HepG2 (cell line): ENCODE data around the gene RFC2. TPM values are rescaled to one million over a fixed set of nuclear protein-coding genes. Genes with fewer than 3 reads are reported as not detected.

ENCODE experiments used
- BCLAF1 ChIP-seq: fragments of 450-650 bp; IDR thresholded peaks from 2 replicates; pipeline ENCODE4 v1.6.1; 2017; ENCODE audit warnings: mild to moderate bottlenecking
- DNMT1 ChIP-seq: sonication (generic); formaldehyde crosslinking; IDR thresholded peaks from 2 replicates; pipeline ENCODE4 v1.5.1; 2020; ENCODE audit warnings: mild to moderate bottlenecking, missing genetic modification reagents
- FOXK2 ChIP-seq: fragments of 450-650 bp; IDR thresholded peaks from 2 replicates; pipeline ENCODE4 v1.6.1; 2016
- KAT2B ChIP-seq: fragments of 150-350 bp; IDR thresholded peaks from 2 replicates; pipeline ENCODE4 v1.6.1; 2014; ENCODE audit warnings: low read depth, low read length, borderline replicate concordance
- KDM4B ChIP-seq: sonication (generic); formaldehyde crosslinking; IDR thresholded peaks from 2 replicates; pipeline ENCODE4 v1.4.0; 2020; ENCODE audit warnings: missing genetic modification reagents
- MBNL3 ChIP-seq: fragments of 250-450 bp; sonication (Bioruptor Pico); conservative IDR thresholded peaks from 2 replicates; pipeline ENCODE4 v1.8.0; 2022; ENCODE audit warnings: mild to moderate bottlenecking, inconsistent platforms
- MXI1 ChIP-seq: IDR thresholded peaks from 3 replicates; pipeline ENCODE4 v1.6.1; 2012; ENCODE audit warnings: low read depth, low read length, inconsistent platforms, borderline replicate concordance
- NCOA5 ChIP-seq: sonication (generic); formaldehyde crosslinking; IDR thresholded peaks from 2 replicates; pipeline ENCODE4 v1.4.0; 2020; ENCODE audit warnings: missing genetic modification reagents
- NFIB ChIP-seq: sonication (generic); formaldehyde crosslinking; IDR thresholded peaks from 2 replicates; pipeline ENCODE4 v1.9.0; 2021; ENCODE audit warnings: missing genetic modification reagents, mild to moderate bottlenecking, borderline replicate concordance
- NONO ChIP-seq, 2 experiments: fragments of 450-650 bp in 1 of 2; sonication (generic) in 1 of 2; formaldehyde crosslinking in 1 of 2; IDR thresholded peaks in 1 of 2; conservative IDR thresholded peaks in 1 of 2; 2 replicates each; pipeline versions ENCODE4 v1.6.1 to v1.8.0; 2017 to 2022; ENCODE audit warnings: mild to moderate bottlenecking in 1 of 2, missing genetic modification reagents in 1 of 2, moderate library complexity in 1 of 2
- PATZ1 ChIP-seq: sonication (generic); formaldehyde crosslinking; IDR thresholded peaks from 2 replicates; pipeline ENCODE4 v1.4.0; 2020; ENCODE audit warnings: missing genetic modification reagents
- PBX3 ChIP-seq: sonication (generic); formaldehyde crosslinking; IDR thresholded peaks from 2 replicates; pipeline ENCODE4 v1.8.1; 2023; ENCODE audit warnings: missing genetic modification reagents, inconsistent platforms, borderline replicate concordance
- POLR2AphosphoS5 ChIP-seq: IDR thresholded peaks from 2 replicates; pipeline ENCODE4 v1.6.1; 2012; ENCODE audit warnings: low read depth, low read length
- SIN3B ChIP-seq: fragments of 150-350 bp; IDR thresholded peaks from 2 replicates; pipeline ENCODE4 v1.6.1; 2014; ENCODE audit warnings: low read length
- TFE3 ChIP-seq: IDR thresholded peaks from 2 replicates; pipeline ENCODE4 v1.6.1; 2016
- ZBTB2 ChIP-seq: sonication (generic); formaldehyde crosslinking; IDR thresholded peaks from 2 replicates; pipeline ENCODE4 v1.8.0; 2022; ENCODE audit warnings: low read depth, missing genetic modification reagents
- ZNF234 ChIP-seq: sonication (generic); formaldehyde crosslinking; conservative IDR thresholded peaks from 2 replicates; pipeline ENCODE4 v1.5.1; 2020; ENCODE audit warnings: mild to moderate bottlenecking, missing genetic modification reagents
- ZNF235 ChIP-seq: sonication (generic); formaldehyde crosslinking; IDR thresholded peaks from 2 replicates; pipeline ENCODE4 v1.8.1; 2023; ENCODE audit warnings: mild to moderate bottlenecking, missing genetic modification reagents, borderline replicate concordance
- ZNF567 ChIP-seq: sonication (generic); formaldehyde crosslinking; IDR thresholded peaks from 2 replicates; pipeline ENCODE4 v1.8.1; 2023; ENCODE audit warnings: mild to moderate bottlenecking, missing genetic modification reagents, borderline replicate concordance
- ZNF619 ChIP-seq: sonication (generic); formaldehyde crosslinking; IDR thresholded peaks from 2 replicates; pipeline ENCODE4 v1.4.0; 2020; ENCODE audit warnings: mild to moderate bottlenecking, missing genetic modification reagents
- ZNF777 ChIP-seq: sonication (generic); formaldehyde crosslinking; IDR thresholded peaks from 2 replicates; pipeline ENCODE4 v1.4.0; 2020; ENCODE audit warnings: missing genetic modification reagents
- polyA plus RNA-seq, 8 experiments: library from polyadenylated mRNA; depleted of rRNA in 3 of 8; stranded (reverse) in 7 of 8; unstranded in 1 of 8; fragments of >200 nt; fragmentation: Illumina TruSeq in 4 of 8; extraction: Trizol in 4 of 8; gene quantifications; 2 replicates each; pipeline versions ENCODE4 v1.2.1 to v1.2.3, GENCODE V29; 2011 to 2016; ENCODE audit warnings: low read depth in 4 of 8, missing spikeins in 1 of 8, mixed read lengths in 1 of 8; ENCODE audit not compliant: insufficient read depth in 1 of 8
- total RNA-seq, 5 experiments: library from RNA; depleted of rRNA; stranded (reverse); fragments of >200 nt; fragmentation: Illumina TruSeq; extraction: Trizol; gene quantifications; 2 replicates each; pipeline ENCODE4 v1.2.3, GENCODE V29; 2016; ENCODE audit warnings: low read depth in 1 of 5

Gene RFC2
- total and polyA plus RNA-seq, 2 of the 13 experiments (the other 11 are each of a cell fraction or from before 2014, with no cell fraction given): 14.6 to 43.5 TPM

- TF ChIP-seq PATZ1 (CRISPR knock-in tag): peak; percentile 85
- peak; percentile 65 for TF ChIP-seq POLR2AphosphoS5
- TF ChIP-seq KAT2B: no peak
- TF ChIP-seq ZNF777 (CRISPR knock-in tag): no peak
- no peak for TF ChIP-seq MBNL3
- no peak for TF ChIP-seq NFIB (CRISPR knock-in tag)
- no peak for TF ChIP-seq ZNF567 (CRISPR knock-in tag)
- TF ChIP-seq NCOA5 (CRISPR knock-in tag): no peak
- TF ChIP-seq BCLAF1: no peak
- no peak for TF ChIP-seq DNMT1 (CRISPR knock-in tag)
- TF ChIP-seq ZBTB2 (CRISPR knock-in tag): no peak
- no peak for TF ChIP-seq SIN3B
- TF ChIP-seq ZNF235 (CRISPR knock-in tag): no peak
- peak; percentile 45; the same call in 1 of the 2 replicates for TF ChIP-seq KDM4B
- no peak for TF ChIP-seq FOXK2
- TF ChIP-seq TFE3 (CRISPR knock-in tag): peak; percentile 61
- no peak for TF ChIP-seq NONO (IDR thresholded peaks at IDR 0.05)
- TF ChIP-seq NONO (CRISPR knock-in tag; conservative IDR thresholded peaks at IDR 0.05): peak; percentile 69; the same call in 1 of the 2 replicates
- no peak for TF ChIP-seq ZNF619 (CRISPR knock-in tag)
- TF ChIP-seq PBX3: no peak
- TF ChIP-seq MXI1: peak; percentile 79; the same call in 1 of the 3 replicates
- no peak for TF ChIP-seq ZNF234 (CRISPR knock-in tag)
Measured at GRCh38 chr7:74292757-74293576, 38.8 kb upstream of the RFC2 start (continued).
